A204.1 (cell line): ENCODE measurements around the gene MTUS2.

Experiments used
- FAIRE-seq: peaks from 2 replicates; lab custom pipeline; 2012; peaks lifted over from hg19 to GRCh38; lab: Jason Lieb, UNC

MTUS2 gene

DNA sequence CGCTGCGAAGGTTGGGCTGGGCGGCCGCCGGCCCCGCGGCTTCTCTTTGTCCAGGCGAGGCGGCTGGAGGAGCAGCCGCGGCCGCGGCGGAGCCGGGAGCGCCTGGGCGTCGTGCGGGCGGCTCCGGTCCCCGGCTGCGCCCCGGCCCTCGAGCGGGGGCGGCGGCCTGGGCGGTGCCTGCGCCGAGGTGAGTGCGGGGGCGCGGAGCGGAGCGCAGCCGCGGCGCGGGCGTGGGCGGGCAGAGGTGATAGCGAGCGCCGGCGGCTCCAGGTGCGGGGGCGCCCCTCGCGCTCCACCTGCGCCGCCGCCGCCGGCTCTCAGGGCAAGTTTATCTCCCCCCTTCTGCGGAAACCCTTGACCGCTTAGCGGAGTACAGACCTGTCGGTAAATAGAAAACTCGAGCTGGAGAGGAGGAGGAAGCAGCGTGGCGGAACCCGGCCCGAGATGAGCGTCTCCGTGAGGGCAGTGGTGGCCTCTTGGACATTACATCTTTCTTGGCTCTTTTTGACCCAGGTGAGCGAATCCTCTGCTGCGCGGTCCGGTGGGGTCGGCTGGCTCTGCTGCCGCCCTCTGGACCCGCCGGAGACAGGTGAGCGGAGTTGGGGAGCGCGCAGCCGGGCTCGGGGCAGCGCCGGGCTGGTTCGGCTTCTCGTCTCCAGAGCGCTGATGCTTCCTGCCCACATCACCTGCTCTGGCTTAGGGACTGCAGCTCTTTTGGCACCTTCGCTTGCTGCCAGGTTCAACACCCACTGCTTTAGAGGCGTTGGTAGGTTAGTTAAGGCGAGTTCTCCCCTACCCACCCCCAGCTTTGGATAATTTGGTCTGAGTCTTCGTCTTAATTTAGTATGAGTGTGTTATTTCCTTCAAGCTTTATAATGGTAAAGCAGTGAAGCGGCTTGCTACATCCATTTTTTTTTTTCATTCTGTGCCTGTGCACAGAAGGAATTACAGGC is at the start of gene MTUS2:
MTUS2 (plus strand) TSS at position 241 of the 953 bp plus-strand sequence.
- FAIRE-seq, result no peak

DNA sequence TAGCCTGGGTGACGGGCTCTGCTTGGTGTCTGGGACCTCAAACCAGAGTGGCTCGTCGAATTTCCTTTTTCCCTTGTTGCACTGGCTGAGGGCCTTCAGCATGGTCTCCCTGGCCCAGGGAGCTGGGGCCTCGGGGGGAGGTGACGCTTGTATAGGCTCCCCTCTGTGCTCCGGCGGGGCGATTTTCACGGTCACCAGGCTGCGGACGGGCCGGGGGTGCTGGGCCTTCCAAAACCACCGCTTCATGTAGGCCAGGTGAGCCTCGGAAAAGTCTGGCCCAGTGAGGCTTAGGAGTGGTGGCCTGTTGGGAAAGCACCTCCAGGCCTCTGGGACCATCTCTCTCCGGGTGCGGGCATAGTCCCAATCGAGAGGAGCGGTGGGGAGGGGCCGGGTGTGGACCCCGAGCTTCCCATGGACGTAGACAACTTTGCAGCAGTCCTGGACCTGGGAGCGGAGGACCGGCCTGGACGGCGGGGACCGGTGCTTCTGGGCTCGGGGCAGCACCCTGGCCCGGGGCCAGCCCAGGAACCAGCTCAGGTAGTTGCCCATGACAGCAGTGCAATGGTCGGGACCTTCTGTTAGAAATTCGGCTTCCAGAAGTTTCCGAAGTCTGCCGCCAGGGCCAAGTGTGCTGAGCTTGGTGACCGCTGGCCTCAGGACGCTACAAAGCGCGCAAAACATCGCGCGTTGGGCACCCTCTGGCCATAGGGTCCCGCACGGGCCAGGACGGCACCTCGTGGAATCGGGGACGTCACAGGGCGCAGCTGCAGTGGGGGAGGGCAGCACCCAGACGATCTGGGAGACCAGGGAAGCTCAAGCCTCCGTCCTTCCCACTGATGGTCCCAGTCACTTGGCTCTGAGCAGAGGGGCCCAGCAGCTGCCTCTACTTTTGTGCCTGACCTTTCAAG is 41.6 kb upstream of the MTUS2 start:
- FAIRE-seq, result no peak

DNA sequence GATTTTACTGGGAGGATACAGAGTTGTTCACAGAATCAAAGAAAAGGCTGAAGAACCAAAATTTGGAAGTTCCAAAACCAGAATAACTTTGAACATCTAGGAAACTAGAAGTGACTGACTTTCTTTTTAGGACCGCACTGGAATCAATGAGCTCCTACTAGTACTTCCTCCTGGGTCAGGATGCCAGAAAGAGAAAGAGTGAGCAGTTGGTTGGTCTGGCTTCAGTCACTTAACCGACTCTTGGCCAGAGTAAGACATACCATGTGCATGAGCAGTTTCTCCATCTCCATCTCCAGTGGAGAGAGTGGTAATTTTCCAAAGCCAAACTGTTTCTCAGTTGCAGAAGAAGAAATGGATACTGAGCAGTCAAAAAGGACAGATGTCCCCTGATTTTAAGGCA is 27.1 kb upstream of the MTUS2 start:
- no peak for FAIRE-seq

DNA sequence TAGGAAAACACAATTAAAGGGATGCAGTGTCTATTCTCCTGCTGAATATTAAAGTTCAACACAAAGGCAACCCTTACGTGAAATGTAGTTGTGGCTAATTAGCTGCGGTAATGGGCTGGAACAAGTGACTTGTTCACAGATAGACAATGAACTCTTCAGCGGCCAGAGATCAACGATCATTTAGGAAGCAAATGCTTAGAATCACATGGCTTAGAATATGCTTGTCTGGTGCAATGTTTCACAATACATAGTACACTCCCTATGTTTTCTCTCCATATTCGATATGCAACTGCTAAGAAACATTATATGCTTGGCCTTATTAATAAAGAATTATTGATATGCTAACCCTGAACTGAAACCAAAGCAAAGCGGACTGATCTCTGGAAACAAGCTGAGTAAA is 25.7 kb upstream of the MTUS2 start:
- FAIRE-seq, result no peak

DNA sequence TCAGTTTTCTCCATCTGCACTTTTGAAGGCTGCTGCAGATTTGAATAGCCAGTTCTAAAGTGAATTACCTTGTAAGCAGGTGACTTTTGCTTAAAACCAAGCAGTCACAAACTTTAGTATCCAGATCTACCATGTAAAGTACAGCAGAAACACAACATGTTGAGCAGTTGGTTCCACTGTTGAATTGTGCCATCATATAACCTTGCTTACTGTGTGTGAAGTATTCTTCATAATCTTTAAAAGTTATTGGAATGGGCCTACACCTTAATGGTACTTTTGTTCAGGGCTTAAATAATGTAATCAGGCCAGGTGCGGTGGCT is 23.2 kb upstream of the MTUS2 start:
- FAIRE-seq, result no peak

DNA sequence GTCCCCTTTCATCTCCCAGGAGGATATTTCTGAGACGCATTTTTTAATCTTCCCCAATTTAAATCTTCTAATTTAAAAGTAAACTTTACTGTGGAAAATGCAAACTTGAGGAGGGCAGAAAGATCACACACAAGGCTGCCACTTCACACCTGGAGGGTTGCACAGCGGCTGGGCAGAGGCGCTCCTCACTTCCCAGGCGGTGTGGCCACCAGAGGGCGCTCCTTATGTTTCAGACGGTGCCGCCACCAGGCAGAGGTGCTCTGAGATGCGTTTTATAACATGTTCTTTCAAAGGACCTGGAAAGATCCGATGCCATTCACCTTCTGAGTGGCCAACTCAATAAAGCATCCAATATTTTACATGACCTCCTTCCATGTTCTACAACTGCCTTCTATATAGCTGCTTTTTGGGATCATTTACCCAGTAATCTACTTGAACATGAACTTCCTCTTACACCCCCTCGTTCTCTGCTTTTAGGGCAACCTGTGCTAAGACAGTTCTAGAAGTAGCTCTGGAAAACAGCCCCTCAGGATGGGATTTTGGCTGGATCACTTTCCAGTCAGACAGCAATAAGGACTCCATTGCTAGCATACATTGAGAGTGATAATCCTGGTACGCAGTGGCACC is 14.8 kb upstream of the MTUS2 start:
- no peak for FAIRE-seq

DNA sequence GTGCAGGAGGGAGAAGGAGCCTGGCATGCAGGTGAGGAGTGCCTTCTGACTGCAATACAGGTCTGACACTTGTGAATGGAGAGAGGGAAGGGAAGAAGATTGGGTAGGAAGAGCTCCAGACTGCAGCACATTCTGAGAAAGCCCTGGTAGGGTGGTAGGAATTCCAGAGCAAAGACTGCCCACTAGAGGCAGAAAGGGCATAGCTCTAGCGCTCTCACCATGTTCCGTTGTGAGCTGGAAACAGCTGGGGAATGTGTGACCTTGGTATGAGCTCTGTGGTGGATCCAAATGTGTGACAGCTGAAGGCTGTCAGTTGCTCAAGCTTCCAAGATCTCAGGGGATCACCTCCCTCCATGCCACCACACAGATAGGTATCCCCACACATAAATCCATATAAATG is 2.9 kb upstream of the MTUS2 start:
- no peak for FAIRE-seq

DNA sequence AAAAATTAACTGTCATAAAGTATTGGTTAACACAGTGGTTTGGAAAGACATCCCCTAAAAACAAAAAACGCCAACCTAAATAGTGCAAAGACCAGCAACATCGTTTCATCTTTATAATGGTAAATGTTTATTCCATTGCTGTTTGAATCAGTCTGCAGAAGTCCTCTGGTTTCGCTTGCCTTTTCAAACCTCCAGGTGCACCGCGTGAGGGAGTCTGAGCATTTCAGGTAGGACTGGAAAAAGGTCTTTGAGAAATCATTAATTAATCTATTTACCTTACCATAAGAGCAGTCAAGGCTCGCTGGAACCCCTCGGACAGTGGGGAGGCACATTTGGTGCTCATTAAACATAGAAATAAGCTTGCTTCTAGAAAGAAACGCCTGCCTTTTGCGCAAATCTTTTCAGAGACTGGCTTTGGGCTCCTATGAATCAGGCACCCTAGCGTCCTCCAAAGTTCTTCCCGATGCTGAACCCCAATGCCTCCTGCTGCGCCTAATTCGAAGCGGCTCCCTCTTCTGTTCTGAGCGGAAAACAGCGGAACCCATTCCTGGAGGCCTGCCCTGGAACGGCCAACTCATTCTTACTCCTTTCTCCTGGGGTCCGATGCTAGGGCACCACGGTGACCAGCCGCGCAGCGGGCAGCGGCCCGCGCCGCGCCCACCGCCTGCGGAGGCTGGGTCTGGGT is 951 bp upstream of the MTUS2 start:
- FAIRE-seq, result no peak

DNA sequence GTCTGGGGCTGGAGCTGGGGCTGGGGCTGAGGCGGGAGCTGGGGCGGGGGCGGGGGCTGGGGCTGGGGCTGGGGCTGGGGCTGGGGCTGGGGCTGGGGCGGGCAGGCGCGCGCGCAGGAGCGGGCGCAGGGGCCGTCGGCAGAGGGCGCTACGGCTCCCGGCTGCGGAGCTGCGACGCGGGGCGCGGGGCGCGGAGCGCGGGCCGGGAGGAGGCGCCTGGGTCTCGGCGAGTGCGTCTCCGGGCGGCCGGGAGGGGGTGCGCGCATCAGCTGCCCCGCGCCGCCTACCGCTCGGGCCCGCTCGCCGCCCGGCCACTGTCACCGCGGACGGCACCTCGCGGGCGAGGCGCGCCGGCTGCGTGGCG is 422 bp upstream of the MTUS2 start:
- no peak for FAIRE-seq

DNA sequence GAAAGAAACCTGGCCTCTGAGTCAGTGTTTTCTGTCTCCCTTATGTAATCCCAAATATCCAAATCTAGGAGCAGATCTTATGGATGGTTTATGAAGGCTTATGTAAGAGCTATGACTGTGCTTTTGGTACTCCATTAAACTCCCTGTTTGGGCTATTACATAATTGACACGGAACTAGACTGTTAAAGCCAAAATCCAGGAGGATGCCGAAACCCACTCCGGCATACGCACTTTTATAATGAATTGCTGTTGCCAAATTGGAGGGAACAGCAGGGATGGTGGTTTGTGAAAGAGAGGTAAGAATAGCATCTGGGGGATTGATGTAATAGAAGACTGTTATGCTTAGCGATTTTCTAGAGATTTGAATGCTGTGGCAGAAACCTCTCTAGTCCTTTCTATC is 2.0 kb downstream of the MTUS2 start:
- FAIRE-seq, result no peak

DNA sequence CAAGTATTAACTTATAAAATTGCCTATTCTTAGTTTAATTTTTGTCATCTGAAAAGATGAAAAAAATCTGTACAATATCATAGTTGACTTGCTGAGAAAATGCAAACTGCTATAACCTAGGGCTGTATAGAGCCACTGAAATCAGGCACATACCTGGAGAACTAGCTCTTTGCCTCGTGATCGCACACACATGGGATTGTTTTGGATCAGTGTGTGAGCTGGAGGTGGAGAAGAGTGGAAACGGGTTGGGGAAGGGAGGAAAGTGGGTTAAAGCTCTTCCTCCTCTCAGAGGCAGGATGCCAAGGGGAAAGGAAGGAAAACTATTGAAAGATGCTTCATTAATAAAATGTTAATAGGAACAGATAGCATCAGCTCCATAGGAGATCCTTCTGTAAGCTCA is 2.7 kb downstream of the MTUS2 start:
- no peak for FAIRE-seq

DNA sequence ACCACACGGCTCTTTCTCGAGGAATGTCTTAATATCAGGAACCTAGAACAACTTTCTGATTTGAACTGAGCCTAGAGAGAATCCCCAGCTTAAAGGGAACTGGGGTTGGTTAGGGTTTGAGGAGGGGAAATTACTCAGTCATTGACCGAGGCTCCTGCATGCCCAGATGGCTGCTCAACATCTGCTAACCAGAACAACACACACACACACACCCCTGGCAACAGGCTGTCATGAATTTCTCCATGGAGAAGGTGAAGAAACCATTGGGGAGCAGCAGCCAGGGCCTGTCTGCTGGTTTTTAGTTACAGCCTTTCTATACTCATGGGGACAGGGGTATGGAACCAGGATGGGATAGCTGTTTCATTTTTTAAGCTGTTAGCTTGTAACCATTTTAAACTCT is 5.2 kb downstream of the MTUS2 start:
- FAIRE-seq, result no peak

DNA sequence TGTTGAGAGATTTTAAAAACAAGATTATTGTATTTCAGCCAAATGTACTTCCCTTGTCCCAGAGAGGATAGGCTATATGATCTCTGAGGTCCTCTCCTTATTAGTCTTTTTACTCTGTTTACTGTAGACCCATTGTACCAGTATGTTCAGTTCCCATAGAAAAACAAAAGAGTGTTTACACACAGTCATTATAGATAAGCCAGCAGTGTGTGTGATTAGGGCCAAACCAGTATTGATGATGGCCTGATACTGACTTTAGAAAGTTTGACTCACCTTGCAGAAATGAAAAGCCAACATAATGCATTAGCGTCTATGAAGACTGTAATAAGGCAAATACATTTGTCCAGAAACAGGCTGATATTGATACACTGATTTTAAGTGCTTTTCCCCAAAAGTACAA is 6.2 kb downstream of the MTUS2 start:
- FAIRE-seq, result no peak

DNA sequence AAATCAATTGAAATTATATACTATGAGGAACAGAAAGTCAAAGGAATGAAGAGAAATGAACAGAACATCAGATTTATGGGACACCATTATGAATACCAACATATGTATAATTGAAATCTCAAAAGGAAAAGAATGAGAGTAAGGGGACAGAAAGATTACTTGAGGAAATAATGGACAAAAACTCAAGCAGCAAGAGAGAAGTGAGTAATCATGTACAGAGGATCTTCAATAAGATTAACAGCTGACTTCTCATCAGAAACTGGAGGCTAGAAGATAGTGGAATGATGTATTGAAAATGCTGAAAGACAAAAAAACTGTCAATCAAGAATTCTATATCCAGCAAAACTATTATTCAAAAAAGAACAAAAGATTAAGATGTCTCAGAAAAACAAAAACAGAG is 10.4 kb downstream of the MTUS2 start:
- FAIRE-seq, result no peak

DNA sequence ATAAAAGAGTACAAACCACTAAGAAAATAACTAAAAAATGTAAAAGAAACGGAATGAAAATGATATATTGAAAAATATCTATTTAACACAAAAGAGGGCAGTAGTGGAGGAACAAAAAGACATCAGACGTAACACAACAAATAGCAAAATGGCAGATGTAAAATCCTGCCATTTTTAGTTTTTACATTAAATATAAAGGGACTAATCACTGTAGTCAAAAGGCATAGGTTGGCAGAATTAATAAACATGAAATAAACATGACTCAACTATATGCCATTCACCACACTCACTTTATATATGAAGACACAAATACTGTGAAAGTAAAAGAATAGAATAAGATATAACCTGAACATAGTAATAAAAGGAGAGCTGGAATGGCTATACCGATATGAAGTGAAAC is 11.0 kb downstream of the MTUS2 start:
- no peak for FAIRE-seq

DNA sequence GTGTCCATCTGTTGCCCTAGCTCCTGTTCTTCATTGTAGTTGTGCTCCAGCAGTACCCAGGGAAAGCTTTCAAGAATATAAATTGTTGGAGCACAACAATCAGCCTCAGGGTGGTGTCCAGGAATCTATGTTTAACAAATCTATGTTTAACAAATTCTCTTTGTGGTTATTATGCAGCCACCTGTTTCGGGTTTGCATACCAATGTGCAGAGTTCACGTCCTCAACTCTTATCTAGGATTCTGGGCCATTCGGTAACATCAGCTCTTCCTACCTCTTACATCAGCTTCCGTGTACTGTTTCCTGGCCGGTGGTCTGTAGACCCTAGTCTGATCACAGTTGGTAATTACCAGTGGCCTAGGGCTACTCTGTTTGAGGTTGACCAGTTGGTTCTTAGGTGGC is 17.0 kb downstream of the MTUS2 start:
- no peak for FAIRE-seq

DNA sequence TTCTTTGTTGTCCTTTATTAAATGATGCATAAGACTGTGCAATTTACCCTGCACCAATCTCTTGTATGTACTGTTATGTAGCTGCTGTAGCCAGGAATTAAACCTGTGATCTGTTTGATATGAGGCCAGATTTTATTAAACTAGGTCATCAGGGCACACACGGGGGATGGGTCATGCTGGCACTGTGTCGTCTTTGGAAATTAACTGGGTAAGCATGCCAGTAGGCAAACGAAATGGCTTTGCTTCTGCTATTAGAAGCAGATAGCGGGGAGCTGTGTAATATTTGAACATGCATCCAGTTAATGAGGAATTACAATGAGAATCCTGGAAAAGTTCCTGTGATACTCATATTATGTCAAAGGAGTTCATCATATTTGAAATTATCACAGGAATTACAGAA is 23.5 kb downstream of the MTUS2 start:
- no peak for FAIRE-seq

DNA sequence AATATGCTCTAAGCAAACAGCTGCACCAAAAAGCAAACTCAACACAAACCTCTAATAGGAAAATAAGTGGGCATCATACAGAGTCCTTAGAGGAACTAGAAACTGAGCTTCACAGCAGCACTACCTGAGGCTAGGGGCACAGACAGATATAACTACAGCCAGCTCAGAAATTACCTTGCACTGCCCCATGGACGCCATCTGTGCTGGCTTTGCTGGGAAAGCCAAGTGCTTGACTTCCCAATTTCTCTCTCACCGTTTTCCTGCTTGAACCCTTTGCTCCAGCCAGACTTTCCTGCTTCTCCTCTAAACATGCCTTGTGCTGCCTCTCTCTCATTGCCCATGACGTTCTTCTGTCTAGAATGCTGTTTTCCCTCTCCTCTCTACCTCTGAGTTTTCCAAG is 29.3 kb downstream of the MTUS2 start:
- FAIRE-seq, result no peak

DNA sequence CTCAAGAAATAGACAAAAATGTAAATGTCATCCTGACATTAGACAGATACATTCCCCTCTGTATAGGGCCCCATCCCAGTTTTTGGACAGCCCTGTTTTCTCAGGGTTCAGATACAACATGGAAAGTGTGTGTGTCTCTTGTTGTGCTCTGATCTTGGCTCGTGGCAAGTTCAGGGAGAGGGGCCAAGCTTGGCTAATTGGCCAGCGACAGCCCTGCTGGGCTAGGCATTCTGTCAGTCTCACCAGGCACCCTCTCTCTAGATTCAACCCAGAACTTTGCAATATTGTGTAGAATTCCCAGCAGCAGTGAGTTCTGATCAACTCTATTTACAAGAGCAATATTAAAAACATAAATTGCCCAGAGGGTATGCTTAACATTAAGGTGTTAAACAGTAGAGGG is 30.1 kb downstream of the MTUS2 start:
- no peak for FAIRE-seq

DNA sequence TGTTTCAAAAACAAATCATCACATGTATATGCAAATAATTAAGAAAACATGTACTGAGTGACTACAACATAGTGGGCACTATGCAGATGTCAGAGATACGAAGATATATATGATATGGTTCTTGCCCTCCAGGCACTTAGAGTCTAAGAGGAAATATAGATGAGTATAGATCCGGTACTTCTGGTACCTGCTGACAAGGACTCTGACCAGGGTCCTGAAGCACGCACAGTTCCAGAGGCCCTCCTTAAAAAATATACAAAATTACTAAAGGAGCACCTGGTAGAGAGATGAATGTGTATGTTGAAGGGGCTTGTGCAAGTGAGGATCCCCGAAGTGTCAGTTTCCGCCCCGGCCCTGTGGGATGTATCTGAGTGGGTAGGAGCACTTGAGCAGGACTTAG is 31.3 kb downstream of the MTUS2 start:
- no peak for FAIRE-seq

DNA sequence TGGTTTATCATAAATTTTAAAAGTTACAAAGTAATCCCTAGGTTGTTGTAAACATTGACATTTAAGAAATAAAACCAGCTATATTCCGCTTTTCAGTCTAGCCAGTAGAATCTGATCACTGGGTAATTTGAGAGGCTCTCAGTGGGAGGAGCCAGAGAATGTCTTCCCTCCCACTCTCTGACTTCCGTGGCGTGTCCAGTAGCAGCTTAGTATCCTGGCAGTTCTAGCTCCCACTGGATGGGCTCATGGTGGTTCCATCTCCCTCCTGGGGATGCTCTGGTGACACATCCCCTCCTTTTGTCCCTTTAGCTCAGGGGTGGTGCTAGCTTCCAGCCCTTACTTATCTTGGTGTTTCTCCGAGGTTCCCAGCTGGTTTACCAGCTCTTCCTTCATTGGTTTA is 34.5 kb downstream of the MTUS2 start:
- FAIRE-seq, result no peak

DNA sequence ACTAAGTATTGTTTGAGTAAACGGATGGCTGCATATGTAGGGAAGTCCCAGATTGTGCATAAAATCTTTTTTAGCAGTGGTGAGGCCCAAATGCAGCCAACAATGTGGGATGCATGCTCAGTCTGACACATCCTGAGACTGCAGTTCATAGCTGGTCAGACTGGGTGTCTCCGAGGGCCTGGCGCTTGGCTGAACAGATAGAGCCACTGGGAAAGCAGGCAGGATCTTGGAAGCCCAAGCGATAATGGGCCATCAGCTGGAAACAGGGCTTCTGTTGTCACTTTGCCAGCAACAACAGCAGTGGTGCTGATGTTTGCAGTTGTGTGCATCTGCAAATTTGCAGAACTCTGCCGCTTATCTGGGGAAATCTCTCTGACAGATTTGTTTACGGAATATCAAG is 36.1 kb downstream of the MTUS2 start:
- FAIRE-seq, result no peak

DNA sequence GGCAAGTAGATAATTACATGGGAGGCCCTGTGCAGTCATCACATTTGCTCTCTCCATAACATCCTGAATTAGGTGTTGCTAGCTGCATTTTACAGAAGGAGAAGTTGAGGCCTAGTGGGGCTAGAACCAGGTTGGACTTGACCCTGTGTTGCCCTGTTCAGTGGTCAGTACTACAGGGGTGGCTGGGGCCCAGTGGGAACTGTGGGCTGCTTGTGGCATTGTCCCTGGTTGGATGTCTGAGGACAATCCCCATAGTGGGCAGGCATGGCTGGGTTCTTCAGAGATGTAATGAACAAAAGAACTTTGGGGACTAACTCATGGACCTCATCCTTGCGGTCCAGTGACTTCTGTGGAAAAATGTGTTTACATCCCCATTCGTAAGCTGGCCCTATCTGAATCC is 38.9 kb downstream of the MTUS2 start:
- no peak for FAIRE-seq
